GM19455 (cell line): Measurements from ENCODE around the gene STOX2.

Experiments
- ATAC-seq: cut with Tn5 transposase; IDR thresholded peaks from one replicate; pipeline ENCODE4 v1.9.1; 2021; ENCODE audit not compliant: unreplicated experiment

STOX2 gene

DNA sequence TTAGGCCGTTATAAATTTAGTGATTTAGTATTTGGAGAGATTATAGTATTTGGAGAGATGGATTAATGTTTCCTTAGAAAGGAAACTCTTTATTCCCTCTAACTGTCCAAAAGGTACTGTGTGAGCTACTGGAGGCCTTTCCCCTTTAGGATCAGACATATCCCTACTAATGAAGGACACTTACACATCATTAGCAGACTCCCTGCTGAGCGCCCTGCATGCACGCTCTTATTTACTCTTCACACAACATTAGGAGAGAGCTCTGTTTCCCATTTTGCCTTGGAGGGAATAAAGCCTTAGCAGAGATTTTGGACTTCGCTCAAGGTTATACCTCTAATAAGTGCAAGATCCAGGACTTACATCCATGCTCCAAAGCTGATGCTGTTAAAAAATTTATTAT is 17.8 kb upstream of the STOX2 start:
- no peak for ATAC-seq

DNA sequence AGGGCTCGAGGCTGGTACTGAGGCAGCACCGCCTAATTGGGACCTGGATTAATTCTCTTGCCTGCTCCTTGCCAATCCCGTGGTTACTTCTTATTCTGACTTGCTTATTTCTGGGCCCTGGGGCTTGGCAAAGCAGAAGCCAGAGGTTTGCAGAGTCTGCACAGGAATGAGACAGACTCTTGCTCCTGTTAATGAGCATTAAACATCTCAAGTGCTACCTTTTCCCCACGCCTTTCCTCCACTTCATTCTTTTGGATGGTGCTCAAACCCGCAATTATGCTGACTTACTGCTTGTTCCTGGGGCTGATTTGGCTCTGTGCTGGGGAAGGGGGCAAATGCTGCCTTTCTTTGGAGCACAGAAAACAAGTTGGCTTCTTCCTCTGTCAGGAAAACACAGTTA is 16.5 kb upstream of the STOX2 start:
- no peak for ATAC-seq

DNA sequence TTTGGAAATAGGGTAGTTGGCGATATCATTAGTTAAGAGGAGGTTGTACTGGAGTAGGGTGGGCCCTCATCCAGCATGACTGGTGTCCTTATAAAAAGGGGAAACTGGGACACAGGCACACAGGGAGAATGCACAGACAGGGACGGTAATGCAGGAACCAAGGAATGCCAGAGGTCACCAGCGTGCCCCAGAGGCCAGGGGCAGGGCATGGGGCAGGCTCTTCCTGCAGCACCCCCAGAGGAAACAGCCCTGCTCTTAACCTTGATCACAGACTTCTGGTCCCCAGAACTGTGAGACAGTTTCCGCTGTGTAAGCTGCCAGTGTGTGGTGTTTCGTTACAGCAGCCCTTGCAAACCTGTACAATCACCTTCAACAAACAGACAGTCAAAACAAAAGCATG is 15.9 kb upstream of the STOX2 start:
- ATAC-seq: no peak

DNA sequence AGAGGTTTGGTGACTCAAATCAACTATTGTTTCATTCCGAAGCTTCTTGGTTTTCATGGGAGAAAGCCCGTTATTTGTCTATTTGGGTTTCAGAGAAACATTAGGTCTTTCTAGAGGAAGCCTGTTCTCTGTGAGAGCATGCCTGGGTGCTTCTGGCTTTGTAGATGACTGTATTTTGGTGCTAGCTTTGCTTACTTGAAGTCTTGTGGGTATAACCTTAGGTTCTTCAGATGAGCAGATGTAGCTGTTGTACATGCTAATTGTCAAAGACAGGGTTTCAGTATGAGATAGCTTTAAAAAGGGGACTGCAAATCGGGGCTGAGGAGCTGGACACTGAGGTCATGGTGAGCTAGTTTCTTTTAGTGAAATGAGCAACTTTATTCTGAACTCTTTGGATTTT is 7.9 kb upstream of the STOX2 start:
- ATAC-seq: no peak

DNA sequence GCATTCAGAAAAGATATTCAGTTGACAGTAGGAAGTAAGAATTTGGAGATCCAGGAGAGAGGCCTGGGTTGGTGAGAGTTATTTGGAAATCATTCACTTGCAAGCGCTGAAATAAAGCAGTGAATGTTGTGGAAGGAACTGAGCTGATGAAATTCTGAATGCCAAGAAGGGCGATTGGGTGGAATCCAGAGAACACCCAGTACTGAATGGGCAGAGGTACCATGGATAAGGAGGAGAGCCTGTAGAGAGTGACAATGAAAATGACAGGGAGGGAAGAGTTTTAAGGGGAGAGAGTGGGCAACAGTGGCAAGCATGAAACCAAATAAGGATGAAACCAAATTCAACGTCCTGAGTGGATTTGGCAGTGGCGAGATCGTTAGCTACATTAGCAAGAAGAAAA is 6.7 kb upstream of the STOX2 start:
- no peak for ATAC-seq

DNA sequence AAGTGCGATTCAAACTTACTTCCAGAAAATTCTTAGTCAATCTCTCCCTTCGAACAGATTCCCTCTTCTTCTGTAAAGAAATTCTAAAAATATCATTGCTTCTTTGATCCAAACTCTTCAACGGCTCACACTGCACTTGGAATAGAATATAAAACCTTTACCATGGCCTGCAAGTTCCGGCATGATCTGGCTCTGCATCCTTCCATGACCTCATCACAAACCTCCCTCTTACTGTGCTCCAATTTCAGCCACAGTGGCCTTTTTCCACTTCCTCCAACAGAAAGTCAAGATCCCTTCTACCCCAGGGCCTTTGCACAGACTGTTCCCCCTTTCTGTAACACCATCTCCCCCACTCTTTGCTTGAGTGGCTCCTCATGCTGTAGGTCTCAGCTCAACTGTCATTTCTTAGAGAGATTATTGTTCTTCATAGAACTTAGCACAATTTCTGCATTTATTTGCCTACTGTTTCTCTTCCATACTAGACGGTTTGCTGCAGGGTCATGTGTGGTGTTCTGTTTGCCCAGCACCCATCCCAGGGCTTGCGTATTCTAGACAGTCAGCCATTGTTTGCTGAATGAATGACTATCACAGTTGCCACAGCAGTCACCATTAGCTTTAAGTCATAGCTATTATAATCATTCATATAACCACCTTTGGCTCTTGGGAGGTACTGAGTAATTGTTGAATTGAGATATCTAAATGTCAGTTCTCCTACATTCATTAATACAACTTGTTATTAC is 1.9 kb upstream of the STOX2 start:
- no peak for ATAC-seq

DNA sequence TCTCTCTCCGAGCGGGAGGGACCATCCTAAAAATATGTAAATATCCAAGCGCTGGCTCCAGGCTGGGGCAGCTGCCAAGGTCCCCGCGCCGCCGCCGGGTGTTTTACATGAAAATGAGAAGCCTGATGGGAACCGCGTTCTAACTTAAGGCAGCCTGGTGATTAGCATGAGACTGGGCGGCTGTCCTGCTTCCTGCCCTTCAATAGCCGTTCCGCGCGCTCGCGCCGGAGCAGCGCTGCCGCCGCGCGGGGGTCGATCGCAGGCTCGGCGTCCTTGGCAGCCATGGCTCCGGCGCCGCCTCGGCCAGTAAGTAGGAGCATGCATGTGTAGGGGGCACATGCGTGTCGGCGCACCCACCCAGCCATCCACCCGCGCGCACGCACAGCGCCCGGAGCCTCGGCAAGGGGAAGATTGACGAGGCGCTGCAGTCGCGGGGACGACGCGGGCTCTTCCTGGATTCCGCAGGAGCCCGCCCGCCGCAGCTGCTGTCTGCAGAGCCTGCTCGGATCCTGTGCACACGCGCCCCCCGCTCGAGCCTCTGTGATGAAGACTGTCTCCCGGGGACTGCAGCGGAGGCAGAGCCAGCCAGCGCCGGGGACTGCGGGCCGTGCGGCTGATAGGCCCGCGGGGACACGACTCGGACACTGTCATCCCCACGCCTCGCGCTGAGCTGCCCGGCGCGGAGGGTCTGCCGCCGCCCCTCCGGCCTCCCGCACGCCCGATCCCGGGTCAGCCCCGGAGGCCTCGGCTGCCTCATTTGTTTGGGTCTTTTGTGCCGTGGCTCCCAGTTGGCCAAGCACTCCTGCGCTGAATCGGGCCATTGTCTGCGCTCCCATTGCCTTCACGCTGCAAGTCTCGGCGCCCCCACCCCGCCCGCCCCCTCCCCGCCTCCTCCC is 734 bp downstream of the STOX2 start:
- no peak for ATAC-seq

DNA sequence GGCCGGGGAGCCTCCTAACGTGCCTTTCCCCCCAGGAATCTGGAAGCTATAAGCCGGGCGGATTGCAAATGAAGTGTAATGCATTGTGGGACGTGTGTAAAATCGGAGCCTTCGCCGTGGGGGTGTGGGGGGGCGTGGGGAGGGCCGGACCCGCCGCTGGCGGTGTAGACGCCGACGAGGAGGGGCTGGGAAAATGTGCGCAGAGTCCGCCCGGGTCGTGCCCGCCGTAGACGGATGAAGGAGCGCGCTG is 1.3 kb downstream of the STOX2 start:
- ATAC-seq: no peak

DNA sequence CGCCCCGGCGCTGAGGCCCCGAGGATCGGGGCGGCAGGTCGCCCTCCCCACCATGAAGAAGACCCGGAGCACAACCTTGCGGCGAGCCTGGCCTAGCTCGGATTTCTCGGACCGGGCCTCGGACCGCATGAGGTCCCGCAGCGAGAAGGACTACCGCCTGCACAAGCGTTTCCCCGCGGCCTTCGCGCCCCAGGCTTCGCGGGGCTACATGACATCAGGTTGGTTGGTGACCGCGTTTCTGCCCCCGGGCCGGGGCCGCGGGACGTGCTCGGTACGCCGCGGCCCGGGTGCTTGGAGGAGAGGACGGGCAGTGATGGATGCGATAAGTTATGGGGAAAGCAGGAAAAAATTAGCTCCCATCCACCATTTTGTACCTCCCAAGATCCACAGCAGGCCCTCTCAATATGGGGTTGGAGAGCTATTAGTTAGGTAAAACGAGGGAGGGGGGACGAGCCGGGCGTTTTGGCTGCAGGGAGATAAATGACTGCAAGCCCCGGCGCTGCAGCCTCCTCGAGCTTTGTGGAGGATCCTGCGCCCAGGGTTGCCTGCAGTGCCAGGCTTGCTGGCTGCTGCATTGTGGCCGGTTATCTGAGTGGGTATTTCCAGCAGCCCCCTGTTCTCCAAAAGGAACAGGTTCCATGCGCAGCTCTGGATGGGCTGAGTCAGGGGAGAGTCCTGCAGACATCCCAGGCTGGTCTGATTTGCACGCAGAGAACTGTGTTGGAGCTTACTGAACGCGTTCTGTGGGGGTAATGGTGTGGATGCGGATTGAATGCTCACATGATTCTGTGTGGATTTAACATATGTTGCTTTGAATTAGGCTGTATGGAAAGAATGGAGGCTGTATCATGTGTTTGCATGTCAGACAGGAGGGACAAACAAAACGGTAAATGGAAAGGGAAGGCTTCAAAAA is 1.9 kb downstream of the STOX2 start:
- no peak for ATAC-seq

DNA sequence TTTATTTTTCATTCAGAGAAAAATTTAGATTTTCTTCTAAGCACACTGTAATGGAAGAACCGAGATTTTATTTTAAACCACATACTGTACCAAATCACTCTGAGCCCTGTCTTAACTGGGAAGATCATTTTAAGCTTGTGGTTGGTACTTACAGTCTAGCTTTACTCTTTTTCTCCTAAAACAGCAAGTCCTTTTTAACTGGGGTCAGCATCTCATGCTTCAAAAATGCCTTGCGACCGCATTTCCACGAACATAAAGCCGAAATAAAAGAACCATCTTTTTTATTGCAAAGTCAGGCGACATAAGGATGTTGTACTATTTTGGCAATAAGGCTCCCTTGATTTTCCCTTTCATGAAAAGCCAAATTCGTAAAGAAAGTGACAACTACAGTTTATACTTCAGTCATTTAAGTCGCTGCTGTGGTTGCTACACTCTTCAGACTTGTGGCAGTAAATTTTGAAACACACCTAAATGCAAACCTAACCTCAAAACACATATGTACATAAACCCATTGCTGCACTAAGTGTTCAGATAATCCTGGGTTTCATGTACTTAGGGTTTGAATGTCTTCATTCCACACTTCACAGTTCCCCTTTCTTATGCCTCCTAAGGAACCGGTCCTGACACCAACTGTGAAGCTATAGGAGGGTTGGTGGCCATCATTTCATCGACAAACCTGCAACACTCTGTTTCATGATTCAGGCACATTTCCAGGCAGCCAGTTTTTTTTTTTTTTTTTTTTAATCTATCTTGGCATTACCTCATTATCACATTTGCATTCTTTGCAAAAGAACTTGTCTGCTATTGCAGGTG is 3.0 kb downstream of the STOX2 start:
- ATAC-seq: no peak

DNA sequence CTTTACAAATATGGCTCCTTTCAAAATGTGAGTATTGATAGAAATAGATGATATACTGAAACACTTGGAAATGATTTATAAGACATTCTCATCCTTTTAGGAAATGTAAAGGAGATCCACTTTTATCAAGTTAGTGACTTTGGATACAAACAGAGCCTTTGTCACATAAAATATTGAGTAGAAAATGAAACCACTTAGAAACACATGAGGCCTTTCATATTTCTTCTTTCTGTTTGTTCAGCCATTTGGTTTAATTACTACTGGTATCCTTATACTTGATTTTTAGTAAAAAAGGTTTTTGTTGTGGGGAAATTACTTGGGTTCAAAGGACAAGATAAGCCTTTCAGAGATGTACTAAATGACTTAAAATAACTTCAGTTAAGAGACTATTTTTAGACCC is 4.1 kb downstream of the STOX2 start:
- ATAC-seq: no peak

DNA sequence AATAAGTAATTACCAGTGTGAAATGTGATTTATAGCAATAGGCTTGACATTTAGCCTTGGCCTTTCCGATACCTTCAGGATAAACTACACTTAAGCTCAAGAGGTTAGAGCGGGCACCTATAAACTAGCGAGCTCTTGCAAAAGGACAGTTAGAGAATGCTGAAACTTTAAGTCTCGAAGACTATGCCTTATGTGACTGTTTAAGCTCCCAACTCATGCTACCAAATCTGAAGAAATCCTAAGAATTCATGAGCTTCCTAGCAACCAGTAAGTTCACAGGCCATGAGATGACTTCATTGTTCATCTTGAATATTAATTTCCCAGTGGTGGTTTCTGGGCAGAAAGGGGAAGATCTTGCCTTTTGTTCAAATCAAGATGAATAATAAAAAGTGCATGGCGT is 4.7 kb downstream of the STOX2 start:
- no peak for ATAC-seq

DNA sequence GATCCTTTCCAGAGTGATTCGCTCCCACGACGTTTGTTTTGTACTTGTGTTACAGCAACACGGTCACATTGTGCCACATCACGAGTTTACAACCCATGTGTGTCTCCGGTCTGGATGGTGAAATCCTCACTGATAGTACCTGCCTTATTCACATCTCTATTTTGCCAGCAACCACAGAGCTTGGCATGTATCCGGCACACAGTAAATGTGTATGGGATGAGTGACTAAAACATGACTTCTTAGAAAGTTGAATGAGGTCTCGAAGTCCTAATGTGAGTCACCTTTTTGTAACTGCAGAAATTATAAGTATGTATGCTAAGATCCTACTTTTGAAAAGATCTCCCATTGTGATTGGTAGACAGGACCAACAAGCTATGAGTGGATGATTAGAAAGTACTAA is 7.5 kb downstream of the STOX2 start:
- no peak for ATAC-seq

DNA sequence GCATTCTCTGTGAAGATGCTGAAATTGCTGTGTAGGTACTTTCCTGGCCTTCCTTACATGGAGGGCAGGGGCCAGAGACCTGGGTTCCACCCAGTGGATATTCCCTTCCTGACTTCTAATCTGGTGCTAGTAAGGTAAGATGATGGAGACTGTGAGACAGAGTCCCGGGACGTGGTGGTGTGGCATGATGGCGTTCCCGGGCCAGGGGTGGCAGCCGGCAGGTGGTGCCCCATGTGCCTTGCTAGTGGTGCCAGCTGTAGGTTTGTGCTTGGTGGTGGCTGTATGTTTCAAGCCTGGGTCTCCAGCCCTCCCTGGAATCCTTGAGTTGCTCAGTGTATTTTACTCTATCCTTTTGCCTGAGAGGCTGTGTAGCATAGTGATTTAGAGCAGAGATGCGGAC is 10.9 kb downstream of the STOX2 start:
- ATAC-seq: no peak

DNA sequence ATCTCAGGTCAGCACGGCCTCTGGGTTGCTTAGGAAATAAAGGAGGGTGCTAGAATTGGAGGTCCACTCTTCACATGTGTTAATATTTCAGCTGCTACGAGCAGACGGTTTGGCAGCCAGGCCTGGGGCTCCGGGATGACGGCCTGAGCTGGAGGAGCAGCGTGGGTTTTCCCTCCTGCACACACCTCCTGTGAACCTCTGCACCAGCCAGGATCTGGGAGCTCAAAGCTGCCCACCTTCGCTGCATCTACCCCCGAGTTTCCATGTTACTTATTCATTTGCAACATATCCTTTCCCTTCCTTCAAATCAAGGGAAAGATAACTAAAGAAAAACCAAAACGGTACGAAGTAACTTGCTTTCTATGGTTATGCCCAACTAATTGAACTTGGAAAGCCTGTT is 13.6 kb downstream of the STOX2 start:
- ATAC-seq: no peak

DNA sequence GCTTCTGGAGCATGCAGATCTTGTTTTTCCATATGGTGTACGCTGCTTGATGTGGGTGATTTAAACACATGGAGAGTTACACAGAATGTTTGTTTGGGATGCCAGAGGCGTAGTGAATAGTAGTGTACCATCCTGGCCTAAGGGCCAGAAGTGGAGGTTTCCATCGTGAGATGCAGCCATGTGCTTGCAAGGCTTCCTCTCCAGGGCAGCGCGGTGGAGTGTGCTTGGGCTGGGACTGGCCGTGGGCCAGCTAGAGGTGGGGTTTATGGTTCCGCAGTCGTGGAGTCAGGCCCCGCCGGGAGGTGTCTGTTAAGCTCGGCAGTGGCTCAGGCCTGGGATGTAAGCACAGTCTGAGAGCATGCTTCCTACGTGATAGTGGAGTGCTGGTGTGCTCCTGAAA is 14.0 kb downstream of the STOX2 start:
- no peak for ATAC-seq

DNA sequence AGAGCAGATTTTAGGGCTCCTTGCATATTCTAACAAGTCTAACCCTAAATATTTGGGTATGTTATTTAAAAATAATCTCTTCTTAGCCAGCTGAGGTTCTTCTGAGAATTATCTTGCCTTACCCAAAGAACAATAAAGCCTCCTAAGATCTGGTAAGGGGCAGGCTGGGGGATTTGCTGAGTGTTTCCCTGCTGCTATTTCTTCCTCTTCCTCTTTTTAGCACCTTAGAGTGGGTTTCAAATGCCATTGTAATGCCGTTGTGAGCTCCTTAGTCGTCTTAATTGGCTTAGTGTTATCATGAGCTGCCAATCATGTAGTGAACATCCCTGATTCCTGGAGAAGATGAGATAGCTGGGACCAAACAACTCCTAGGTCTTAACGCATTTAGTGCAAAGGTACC is 15.4 kb downstream of the STOX2 start:
- ATAC-seq: no peak

DNA sequence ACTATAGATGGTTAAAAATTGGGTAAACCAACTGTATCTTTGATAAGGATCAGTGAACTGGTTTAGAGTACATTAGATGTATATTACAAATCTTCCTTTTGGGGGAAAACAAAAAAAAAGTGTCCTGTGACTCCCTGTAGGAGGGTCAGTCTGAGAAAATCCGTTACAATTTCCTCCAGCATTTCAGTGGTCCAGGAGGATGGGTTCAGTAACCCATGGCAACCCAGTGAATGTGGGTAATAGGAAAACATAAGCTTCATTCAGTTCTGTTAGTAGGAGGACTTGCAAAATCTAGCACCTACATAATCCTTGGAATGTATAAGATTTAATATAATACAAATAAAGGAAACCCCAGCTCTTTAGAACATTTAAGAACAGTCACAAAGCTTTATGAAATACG is 16.2 kb downstream of the STOX2 start:
- no peak for ATAC-seq

DNA sequence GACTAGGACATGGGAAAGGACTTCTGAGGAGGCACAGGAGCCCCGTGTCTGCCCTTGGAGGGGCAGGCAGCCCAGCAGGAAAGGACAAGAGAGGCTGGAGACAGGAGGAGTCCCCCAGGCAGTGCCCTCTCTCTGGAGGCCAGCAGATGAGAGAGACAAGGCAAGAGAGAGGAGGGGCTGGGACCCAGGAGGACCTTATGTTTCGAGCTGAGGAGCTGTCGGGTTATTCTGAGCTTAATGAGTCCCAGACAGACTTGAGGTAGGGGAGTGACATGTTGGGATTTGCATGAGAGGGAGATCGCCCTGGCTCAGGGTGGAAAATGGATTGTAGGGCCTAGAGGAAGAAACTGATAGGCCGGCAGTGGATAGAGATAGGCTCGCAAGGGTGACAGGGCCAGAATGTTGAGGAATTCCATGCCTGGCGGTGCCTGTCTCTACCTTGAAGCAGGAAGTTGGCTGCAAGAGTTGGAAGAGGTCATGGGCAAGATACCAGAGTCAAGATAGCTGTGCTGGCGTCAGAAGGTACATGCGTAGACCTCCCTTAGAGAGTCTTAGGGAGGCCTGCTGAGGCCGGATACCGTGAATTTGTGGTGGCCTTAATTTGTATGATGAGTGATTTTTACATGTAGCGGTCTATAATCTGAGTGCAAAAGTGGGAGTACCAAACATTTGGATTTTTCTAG is 19.4 kb downstream of the STOX2 start:
- no peak for ATAC-seq

DNA sequence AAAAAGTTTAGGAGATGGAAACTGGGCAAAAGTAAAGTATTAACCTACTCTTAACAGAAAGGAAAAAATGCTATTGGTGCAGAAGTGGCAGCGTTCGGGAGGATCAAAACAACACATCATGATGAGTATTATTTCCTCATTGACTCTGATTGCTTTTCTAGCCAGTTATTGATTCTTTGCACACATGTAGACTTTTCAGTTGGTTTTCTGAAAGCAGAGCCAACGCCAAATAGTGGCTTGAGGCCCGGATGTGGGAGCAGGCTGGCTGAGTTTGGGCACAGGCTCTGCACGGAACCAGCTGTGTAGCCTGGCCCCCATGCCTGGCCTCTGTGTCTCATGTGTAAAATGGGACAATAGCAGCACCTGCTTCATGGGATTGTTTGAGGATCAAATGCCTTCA is 21.8 kb downstream of the STOX2 start:
- no peak for ATAC-seq
